Breast epithelium (tissue), 4 donors: Measurements from ENCODE around the gene TMEM203. TPM values are rescaled to one million over a fixed set of nuclear protein-coding genes. Genes with fewer than 3 reads are reported as not detected.

Source experiments
- DNase-seq, 2 donors: peaks; one replicate each; pipeline ENCODE4 v3.0.0-alpha.2; 2019; ENCODE audit warnings: low spot score in 2 of 2
- H3K27ac ChIP-seq, 2 donors: fragments of 200-600 bp; sonication (generic) in 1 of 2; one replicate each; pipeline ENCODE4 v1.5.1; 2016 to 2019; ENCODE audit warnings: mild to moderate bottlenecking in 1 of 2
- H3K27me3 ChIP-seq, 2 donors: fragments of 200-600 bp; sonication (generic) in 1 of 2; one replicate each; pipeline versions ENCODE4 v1.5.1 to v1.6.0; 2017 to 2019; ENCODE audit warnings: control low read depth in 1 of 2, mild to moderate bottlenecking in 1 of 2
- H3K36me3 ChIP-seq: fragments of 200-600 bp; one replicate; pipeline ENCODE4 v1.5.1; 2019
- H3K4me1 ChIP-seq, 2 donors: fragments of 200-600 bp; sonication (generic); one replicate each; pipeline ENCODE4 v1.5.1; 2016 to 2019; ENCODE audit warnings: control low read depth in 1 of 2
- H3K4me3 ChIP-seq, 3 donors: fragments of 200-600 bp; sonication (generic); 1 replicate in 2 of 3; 2 replicates in 1 of 3; pipeline ENCODE4 v1.5.1; 2016 to 2019; ENCODE audit warnings: mild to moderate bottlenecking in 3 of 3, moderate library complexity in 2 of 3
- H3K9me3 ChIP-seq, 2 donors: fragments of 200-600 bp; sonication (generic) in 1 of 2; one replicate each; pipeline ENCODE4 v1.5.1; 2016 to 2019; ENCODE audit warnings: control low read depth in 1 of 2
- CTCF ChIP-seq, 3 donors: fragments of 450-650 bp; IDR thresholded peaks; one replicate each; pipeline ENCODE4 v1.5.1; 2016 to 2017; ENCODE audit warnings: antibody characterized with exemption in 3 of 3, mild to moderate bottlenecking in 3 of 3, moderate library complexity in 3 of 3
- POLR2A ChIP-seq: fragments of 450-650 bp; IDR thresholded peaks from one replicate; pipeline ENCODE4 v1.6.1; 2016; ENCODE audit warnings: antibody characterized with exemption, mild to moderate bottlenecking, moderate library complexity
- POLR2AphosphoS5 ChIP-seq, 3 donors: sonication (generic); formaldehyde crosslinking; IDR thresholded peaks; one replicate each; pipeline ENCODE4 v1.6.1; 2017; ENCODE audit warnings: antibody characterized with exemption in 3 of 3
- intact Hi-C: fragments of 100-400 bp; cut with DNase I; formaldehyde crosslinking; loops from one replicate; pipeline ENCODE4 v1.15.1; 2023; ENCODE audit warnings: low total_unique reads
- total RNA-seq, 3 donors: library from RNA; depleted of rRNA; stranded (reverse); fragments of >200 nt; gene quantifications; one replicate each; pipeline ENCODE4 v1.1.0, GENCODE V29; 2016

Gene TMEM203
- total RNA-seq, 3 donors from 2014 or later, result 26.5 to 36.6 (median 26.6) TPM

- intact Hi-C loops, result no loop called here
These were observed 7.2 kb downstream of the TMEM203 start for GRCh38 chr9:137198051-137198901.

GRCh38 chr9:137195525-137196220 lies 9.8 kb downstream of the TMEM203 start:
- Histone ChIP-seq H3K4me3 (no peak overlapping the region), H3K9me3 (no peaks in the 10 kb centered on the region), H3K27ac (no peak overlapping the region), H3K4me1 (peaks cover 6 to 36% of the 10 kb centered on the region in 2 donors), H3K36me3 (no peaks in the 10 kb centered on the region), H3K27me3 (no peaks in the 10 kb centered on the region)
- intact Hi-C loops, result no loop called here
- no peak for TF ChIP-seq CTCF (IDR thresholded peaks at IDR 0.05)
- no peak for TF ChIP-seq POLR2A
- no peak for TF ChIP-seq POLR2AphosphoS5 (IDR thresholded peaks at IDR 0.05)
- DNase-seq, result no peak

More at GRCh38 chr9:137198051-137198901, 7.2 kb downstream of the TMEM203 start:
- TF ChIP-seq POLR2A, result no peak
- TF ChIP-seq POLR2AphosphoS5 (IDR thresholded peaks at IDR 0.05), result no peak
- no peak for TF ChIP-seq CTCF (IDR thresholded peaks at IDR 0.05)
- Histone ChIP-seq H3K4me3 (peak overlapping the region in 2 of 3 donors; percentile 68 to 93), H3K9me3 (no peaks in the 10 kb centered on the region), H3K4me1 (peaks cover 6 to 36% of the 10 kb centered on the region in 2 donors), H3K27me3 (no peaks in the 10 kb centered on the region), H3K36me3 (no peaks in the 10 kb centered on the region), H3K27ac (peak overlapping the region; percentile 39 to 54)
- DNase-seq, result peak in 1 of 2 donors; percentile 71

- intact Hi-C loops, result no loop called here
- Histone ChIP-seq H3K4me1 (peaks cover 14 to 43% of the 10 kb centered on the region in 2 donors), H3K36me3 (no peaks in the 10 kb centered on the region), H3K27ac (no peak overlapping the region), H3K9me3 (no peaks in the 10 kb centered on the region), H3K4me3 (no peak overlapping the region), H3K27me3 (no peaks in the 10 kb centered on the region)
- no peak for TF ChIP-seq POLR2AphosphoS5 (IDR thresholded peaks at IDR 0.05)
- no peak for TF ChIP-seq CTCF (IDR thresholded peaks at IDR 0.05)
- no peak for TF ChIP-seq POLR2A
- no peak for DNase-seq
These were observed 10.5 kb downstream of the TMEM203 start for GRCh38 chr9:137194909-137195308.

- no peak for TF ChIP-seq POLR2AphosphoS5 (IDR thresholded peaks at IDR 0.05)
- no peak for TF ChIP-seq CTCF (IDR thresholded peaks at IDR 0.05)
- no peak for TF ChIP-seq POLR2A
- Histone ChIP-seq H3K36me3 (no peaks in the 10 kb centered on the region), H3K9me3 (no peaks in the 10 kb centered on the region), H3K27ac (no peak overlapping the region), H3K4me3 (no peak overlapping the region), H3K4me1 (peaks cover 14 to 45% of the 10 kb centered on the region in 2 donors), H3K27me3 (no peaks in the 10 kb centered on the region)
- intact Hi-C loops, result no loop called here
- no peak for DNase-seq
These were observed 11.1 kb downstream of the TMEM203 start for GRCh38 chr9:137194388-137194787.

- TF ChIP-seq POLR2AphosphoS5 (IDR thresholded peaks at IDR 0.05), result no peak
- TF ChIP-seq CTCF (IDR thresholded peaks at IDR 0.05), result no peak
- TF ChIP-seq POLR2A, result no peak
- no peak overlapping the region for H3K4me3 ChIP-seq
- no peak for DNase-seq
- peaks cover 13 to 42% of the 10 kb centered on the region in 2 donors for H3K4me1 ChIP-seq
- H3K9me3 ChIP-seq, result no peaks in the 10 kb centered on the region
- no peaks in the 10 kb centered on the region for H3K27me3 ChIP-seq
- no peak overlapping the region for H3K27ac ChIP-seq
- no peaks in the 10 kb centered on the region for H3K36me3 ChIP-seq
- intact Hi-C loops, result no loop called here
These were observed 11.7 kb downstream of the TMEM203 start for GRCh38 chr9:137193771-137194170.
